Superior temporal gyrus (tissue), 1 donor: ENCODE data around the gene ABHD17B.
"Not testable (repeated sequence)": the region's sequence is repeated elsewhere in the genome, so short reads cannot be mapped to it uniquely, and the experiment has no call there.

Source experiments
- DNase-seq: peaks from one replicate; pipeline ENCODE4 v3.0.0-alpha.2; 2016; ENCODE audit errors: extremely low spot score

ABHD17B gene

GRCh38 chr9:71916834-71917534, 6.0 kb upstream of the ABHD17B start:
- DNase-seq, result no peak

- DNase-seq, result no peak
Measured at GRCh38 chr9:71915495-71915894, 4.5 kb upstream of the ABHD17B start.

- DNase-seq, result no peak
Measured at GRCh38 chr9:71911908-71912335, 929 bp upstream of the ABHD17B start.

- DNase-seq, result no peak
Measured at GRCh38 chr9:71910650-71911060, 338 bp downstream of the ABHD17B start.

GRCh38 chr9:71909887-71910649, 925 bp downstream of the ABHD17B start:
- peak; percentile 67 for DNase-seq

- DNase-seq, result peak; percentile 58
Measured at GRCh38 chr9:71908825-71909224, 2.2 kb downstream of the ABHD17B start.

GRCh38 chr9:71904076-71904475, 6.9 kb downstream of the ABHD17B start:
- DNase-seq, result no peak

- DNase-seq, result no peak
Measured at GRCh38 chr9:71901695-71902597, 9.0 kb downstream of the ABHD17B start.

- DNase-seq, result not testable (repeated sequence)
Measured at GRCh38 chr9:71898756-71899155, 12.2 kb downstream of the ABHD17B start.

GRCh38 chr9:71897577-71897976, 13.4 kb downstream of the ABHD17B start:
- no peak for DNase-seq

GRCh38 chr9:71896761-71897160, 14.2 kb downstream of the ABHD17B start:
- DNase-seq, result no peak

- no peak for DNase-seq
Measured at GRCh38 chr9:71895955-71896354, 15.0 kb downstream of the ABHD17B start.

GRCh38 chr9:71895117-71895516, 15.9 kb downstream of the ABHD17B start:
- DNase-seq, result no peak

GRCh38 chr9:71891557-71892189, 19.3 kb downstream of the ABHD17B start:
- DNase-seq, result no peak

GRCh38 chr9:71890042-71890679, 20.8 kb downstream of the ABHD17B start:
- DNase-seq, result no peak

- no peak for DNase-seq
Measured at GRCh38 chr9:71887362-71887761, 23.6 kb downstream of the ABHD17B start.

GRCh38 chr9:71886541-71886940, 24.5 kb downstream of the ABHD17B start:
- DNase-seq, result no peak

GRCh38 chr9:71886015-71886414, 25.0 kb downstream of the ABHD17B start:
- DNase-seq, result no peak

GRCh38 chr9:71885467-71885866, 25.5 kb downstream of the ABHD17B start:
- DNase-seq, result no peak

GRCh38 chr9:71884005-71884404, 27.0 kb downstream of the ABHD17B start:
- no peak for DNase-seq

- DNase-seq, result no peak
Measured at GRCh38 chr9:71879644-71880174, 31.3 kb downstream of the ABHD17B start.
